ENCODE results near the gene NPAP1. TPM values are rescaled to one million over a fixed set of nuclear protein-coding genes. Genes with fewer than 3 reads are reported as not detected.

Gene NPAP1, protein sequence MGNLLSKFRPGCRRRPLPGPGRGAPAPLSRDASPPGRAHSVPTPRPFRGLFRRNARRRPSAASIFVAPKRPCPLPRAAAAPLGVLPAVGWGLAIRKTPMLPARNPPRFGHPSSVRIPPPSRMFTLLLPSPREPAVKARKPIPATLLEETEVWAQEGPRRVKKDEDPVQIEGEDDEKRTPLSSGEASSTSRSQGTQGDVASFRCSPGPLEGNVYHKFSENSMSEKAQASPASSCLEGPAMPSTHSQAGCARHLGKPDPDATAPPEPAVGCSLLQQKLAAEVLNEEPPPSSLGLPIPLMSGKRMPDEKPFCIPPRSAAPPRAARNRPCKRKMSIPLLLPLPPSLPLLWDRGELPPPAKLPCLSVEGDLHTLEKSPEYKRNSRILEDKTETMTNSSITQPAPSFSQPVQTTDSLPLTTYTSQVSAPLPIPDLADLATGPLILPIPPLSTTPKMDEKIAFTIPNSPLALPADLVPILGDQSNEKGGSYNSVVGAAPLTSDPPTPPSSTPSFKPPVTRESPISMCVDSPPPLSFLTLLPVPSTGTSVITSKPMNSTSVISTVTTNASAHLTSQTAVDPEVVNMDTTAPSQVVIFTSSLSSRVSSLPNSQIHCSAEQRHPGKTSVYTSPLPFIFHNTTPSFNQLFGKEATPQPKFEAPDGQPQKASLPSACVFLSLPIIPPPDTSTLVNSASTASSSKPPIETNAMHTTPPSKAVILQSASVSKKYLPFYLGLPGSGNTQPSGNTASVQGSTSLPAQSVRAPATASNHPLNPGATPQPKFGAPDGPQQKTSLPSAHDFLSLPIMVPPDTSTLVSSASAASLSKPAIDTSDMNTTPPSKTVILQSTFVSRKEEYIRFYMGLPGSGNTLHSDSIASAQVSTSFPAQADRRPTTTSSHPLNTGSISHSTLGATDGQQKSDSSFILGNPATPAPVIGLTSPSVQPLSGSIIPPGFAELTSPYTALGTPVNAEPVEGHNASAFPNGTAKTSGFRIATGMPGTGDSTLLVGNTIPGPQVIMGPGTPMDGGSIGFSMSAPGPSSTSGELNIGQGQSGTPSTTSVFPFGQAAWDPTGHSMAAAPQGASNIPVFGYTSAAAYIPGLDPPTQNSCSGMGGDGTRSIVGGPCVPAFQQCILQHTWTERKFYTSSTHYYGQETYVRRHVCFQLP
- total RNA-seq, result not detected in 2 replicates

DNA sequence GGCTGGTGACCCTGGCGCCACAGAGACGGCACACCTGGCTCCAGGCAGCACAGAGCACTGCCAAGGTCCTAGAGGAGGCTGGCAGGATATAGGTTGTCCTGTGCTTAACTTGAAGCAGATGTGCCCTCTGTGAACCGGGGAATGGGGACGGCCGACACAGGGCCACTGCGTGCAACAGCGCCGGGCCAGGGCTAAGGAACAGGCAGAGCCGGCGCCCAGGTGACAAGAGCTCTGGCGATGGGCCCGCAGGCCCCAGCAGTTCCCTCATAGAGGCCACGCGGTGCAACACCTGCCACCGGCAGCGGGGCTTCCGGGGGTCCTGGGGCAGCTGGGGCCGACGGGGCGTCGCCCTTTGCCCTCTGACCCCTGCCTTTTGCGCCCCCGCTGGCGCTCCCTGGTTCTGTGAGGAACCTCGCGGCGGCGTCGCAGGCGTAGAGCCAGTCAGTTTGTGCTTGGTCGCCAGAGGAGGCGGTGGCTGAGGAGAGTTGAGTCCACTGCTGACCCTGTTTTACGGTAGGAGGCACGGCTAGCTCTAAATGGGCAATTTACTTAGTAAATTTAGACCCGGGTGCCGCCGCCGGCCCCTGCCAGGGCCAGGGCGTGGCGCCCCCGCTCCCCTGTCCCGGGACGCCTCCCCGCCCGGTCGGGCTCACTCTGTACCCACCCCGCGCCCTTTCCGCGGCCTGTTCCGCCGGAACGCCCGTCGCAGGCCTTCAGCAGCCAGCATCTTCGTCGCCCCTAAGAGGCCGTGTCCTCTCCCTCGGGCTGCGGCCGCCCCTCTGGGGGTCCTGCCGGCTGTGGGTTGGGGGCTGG is at the start of gene NPAP1:
TSS of gene NPAP1 (plus strand) at position 444 of the 813 bp plus-strand sequence. CDS start at position 537, 93 bp downstream.

